IPS-18c (cell line): ENCODE measurements around the gene TMEM258.

Experiments
- H3K4me3 ChIP-seq: 2 replicates; pipeline ENCODE4 v1.7.0; 2013; ENCODE audit warnings: low read depth, mild to moderate bottlenecking, low read length, moderate library complexity; ENCODE audit not compliant: insufficient read depth
- H3K9me3 ChIP-seq: one replicate; pipeline ENCODE4 v1.6.1; 2013; ENCODE audit warnings: mild to moderate bottlenecking, low read length, moderate library complexity; ENCODE audit not compliant: control insufficient read depth, insufficient read depth

Gene TMEM258

DNA sequence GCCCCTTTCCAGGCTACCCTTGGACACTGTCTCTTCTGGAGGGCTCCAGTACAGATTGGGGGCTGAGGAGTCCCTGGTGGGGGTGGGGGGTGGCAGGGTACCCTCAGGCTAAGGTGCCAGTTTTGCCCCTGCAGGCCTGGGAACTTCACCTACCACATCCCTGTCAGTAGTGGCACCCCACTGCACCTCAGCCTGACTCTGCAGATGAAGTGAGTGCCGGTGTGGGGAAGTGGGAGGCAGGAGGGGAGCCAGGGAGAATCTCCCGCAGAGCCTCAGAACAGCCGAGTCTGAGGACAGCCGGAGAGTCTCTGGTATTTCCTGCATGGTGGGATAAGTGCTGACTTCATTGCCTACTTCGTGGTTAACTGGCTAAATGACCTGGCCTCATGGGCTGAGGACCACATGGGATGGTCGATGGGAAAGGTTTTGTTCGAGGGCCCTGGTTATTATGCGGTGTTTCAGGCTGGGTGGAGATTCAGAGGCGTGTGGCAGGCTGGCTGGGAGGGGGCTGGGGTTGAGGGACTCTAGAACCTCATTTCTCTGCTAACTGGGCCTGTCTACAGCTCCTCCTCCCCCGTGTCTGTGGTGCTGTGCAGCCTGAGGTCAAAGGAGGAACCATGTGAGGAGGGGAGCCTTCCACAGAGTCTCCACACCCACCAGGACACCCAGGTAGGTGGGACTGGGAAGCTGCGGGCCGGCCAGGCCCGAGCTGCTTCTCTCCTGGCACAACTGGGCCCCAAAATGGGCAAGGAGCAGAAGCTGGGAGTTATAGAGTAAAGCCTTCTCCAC, 8.5 kb downstream of the TMEM258 start:
- Histone ChIP-seq H3K9me3 (no peaks in the 10 kb centered on the region), H3K4me3 (no peak overlapping the region)

DNA sequence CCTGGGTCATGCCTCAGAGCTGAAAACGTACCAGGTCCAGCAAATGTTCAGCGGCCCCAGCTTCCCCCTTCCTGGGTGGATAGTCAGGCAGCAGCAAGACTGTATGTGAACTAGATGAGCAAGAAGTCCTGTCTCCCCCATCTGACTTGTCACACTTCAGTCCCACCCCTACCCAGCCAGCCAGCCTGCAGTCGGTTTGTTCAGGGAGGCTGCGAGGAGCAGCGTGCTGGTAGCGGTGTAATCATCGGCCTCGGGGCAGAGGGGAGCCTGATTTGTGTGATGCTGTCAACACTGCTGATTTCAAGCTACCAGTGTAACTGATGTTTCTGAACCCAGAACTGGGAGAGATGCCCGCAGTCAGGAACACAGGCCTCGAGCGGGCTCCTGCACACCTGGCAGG, 9.6 kb downstream of the TMEM258 start:
- Histone ChIP-seq H3K9me3 (no peaks in the 10 kb centered on the region), H3K4me3 (no peak overlapping the region)

DNA sequence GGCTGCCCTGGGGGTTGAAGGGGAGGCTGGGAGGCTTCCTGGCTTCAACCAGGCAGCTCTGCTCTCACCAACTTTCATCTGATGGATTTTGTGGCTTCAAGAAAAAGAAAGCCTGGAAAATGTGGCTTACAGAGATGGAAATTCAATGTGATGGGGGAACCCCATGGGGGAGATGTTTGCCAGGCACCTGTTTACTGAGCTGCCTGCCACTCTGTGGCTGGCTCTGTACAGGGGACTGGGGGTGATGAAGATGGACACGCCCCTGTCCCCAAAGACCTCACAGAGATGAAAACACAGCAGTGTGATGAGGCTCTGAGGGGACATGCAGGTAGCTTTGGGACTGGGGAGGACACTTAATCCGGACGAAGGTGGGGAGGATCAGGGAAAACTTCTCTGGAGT, 10.1 kb downstream of the TMEM258 start:
- no peaks in the 10 kb centered on the region for H3K9me3 ChIP-seq
- no peak overlapping the region for H3K4me3 ChIP-seq

DNA sequence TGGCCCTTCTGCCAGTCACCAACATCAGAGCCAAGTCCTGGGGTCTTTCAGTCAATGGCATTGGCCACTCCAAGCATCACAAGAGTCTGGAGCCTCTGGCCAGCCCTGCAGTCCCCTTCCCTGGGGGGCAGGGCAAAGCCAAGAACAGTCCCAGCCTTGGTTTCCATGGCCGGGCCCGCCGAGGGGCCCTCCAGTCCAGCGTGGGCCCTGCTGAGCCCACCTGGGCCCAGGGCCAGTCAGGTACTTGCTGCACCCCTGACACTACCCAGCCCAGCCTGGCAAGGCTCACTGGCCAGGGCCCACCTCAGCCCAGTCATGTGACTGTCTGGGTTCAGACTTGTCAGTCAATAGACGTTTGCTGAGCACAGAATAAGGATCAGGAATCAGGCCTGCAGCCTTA, 10.8 kb downstream of the TMEM258 start:
- Histone ChIP-seq H3K9me3 (no peaks in the 10 kb centered on the region), H3K4me3 (no peak overlapping the region)

DNA sequence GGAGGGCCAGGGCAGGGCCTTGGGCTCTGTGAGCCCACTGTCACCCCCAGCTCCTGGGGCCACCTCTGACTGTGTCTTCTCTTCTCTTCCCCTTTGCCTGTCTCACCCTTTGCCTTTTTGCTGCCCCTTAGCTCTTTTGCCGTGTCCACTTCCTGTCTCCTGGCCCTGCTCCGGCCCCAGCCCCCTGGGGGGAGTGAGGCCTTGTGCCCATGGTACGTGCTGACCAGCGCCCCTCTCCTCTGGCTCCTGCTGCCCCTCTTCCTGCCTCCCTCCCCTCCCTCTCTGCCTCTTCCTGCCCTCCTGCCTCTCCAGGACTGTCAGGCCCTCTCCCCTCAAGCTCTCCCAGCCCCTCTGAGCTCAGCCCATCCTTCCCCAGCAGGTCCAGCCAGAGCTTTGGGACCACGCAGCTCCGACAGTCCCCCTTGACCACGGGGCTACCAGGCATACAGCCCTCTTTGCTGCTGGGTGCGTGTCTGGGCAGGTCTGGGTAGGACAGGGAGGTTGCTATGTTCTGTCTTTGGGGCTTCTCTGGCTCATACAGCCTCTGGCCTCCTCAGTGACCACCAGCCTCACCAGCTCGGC, 11.7 kb downstream of the TMEM258 start:
- Histone ChIP-seq H3K9me3 (no peaks in the 10 kb centered on the region), H3K4me3 (no peak overlapping the region)

DNA sequence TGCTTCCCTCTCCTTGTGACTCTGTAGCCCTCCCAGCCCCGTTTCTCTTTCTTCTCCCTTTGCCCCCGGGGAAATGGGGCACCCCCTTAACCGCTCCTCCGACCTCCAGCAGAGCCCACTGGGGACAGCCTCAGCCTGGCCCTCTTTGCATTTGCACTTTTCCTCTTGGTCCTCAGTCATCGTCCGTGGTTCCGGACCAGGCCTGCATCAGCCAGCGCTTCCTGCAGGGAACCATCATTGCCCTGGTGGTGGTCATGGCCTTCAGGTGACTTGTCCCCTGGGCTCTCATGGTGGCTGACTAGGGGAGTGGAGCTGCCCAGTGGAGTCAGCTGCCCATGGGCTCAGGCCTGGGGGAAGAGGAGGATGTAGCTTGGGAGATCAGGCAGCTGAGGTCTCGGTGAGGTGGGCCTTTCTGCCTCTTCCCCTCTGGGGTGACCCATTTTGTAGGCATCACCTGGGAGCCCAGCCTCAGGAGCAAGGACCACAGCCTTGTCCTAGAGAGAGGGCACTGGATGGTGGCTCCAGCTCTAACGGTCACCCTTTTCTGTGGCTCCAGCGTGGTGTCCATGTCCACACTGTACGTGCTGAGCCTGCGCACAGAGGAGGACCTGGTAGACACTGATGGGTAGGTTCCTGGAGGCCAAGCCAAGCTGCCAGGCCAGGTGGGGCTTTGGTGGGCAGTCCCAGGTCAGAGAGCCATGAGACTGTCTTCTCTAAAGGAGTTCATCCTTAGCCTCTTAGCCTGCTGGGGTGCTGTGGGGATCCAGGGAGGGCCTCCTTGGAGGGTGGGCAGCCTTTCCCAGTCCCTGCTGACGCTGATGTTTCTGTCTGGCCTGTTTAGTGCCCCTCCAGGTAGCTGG, 12.5 kb downstream of the TMEM258 start:
- Histone ChIP-seq H3K4me3 (no peak overlapping the region; the same call in 1 of the 2 replicates), H3K9me3 (no peaks in the 10 kb centered on the region)

DNA sequence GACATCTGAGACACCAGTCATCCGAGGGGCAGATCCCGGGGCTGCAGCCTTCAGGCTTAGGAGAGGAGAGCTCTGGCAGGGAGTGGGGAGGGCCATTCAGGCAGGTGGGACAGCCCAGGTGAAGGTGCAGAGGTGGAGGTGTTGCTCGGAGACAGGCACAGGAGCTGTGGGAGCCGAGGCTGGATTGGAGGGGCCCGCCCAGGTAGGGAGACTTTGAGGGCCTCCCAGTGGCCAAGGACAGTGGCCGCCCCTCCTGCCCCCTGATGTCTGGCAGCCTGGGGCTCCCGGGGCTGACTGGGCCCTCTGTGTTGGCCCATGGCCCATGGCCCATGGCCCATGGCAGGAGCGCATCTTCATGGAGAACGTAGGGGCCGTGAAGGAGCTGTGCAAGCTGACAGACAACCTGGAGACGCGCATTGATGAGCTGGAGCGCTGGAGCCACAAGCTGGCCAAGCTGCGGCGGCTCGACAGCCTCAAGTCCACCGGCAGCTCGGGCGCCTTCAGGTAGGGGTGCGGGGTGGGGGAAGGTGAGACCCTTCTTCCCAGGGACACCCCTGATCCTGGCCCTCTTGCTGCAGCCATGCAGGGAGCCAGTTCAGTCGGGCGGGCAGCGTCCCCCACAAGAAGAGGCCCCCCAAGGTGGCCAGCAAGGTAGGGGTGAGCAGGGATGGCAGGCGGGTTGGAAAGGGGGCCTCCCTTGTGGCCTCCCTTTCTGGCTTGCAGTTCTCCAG, 13.3 kb downstream of the TMEM258 start:
- Histone ChIP-seq H3K4me3 (no peak overlapping the region), H3K9me3 (no peaks in the 10 kb centered on the region)

DNA sequence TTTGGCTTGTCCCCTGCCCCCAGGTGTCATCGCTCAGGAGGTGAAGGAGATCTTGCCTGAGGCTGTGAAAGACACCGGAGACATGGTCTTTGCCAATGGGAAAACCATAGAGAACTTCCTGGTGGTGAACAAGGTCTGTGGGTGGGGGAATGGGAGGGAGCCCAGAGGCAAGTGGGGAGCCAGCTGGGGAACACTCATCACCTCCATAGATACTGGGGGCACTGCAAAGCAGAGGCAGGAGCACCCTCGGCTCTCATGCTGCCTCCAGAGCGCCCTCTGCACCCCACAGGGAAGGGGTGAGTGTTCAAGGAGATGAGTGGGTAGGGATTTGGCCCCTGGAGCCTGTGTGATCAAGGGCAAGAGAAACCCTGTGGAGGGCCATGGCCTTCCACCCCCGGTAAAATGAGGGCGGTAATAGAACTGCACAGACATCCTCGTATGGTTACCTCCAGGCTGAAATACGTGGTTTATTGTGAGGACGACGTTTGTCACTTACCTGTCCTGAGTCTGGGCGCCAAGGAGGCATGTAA, 14.0 kb downstream of the TMEM258 start:
- Histone ChIP-seq H3K4me3 (no peak overlapping the region), H3K9me3 (no peaks in the 10 kb centered on the region)

DNA sequence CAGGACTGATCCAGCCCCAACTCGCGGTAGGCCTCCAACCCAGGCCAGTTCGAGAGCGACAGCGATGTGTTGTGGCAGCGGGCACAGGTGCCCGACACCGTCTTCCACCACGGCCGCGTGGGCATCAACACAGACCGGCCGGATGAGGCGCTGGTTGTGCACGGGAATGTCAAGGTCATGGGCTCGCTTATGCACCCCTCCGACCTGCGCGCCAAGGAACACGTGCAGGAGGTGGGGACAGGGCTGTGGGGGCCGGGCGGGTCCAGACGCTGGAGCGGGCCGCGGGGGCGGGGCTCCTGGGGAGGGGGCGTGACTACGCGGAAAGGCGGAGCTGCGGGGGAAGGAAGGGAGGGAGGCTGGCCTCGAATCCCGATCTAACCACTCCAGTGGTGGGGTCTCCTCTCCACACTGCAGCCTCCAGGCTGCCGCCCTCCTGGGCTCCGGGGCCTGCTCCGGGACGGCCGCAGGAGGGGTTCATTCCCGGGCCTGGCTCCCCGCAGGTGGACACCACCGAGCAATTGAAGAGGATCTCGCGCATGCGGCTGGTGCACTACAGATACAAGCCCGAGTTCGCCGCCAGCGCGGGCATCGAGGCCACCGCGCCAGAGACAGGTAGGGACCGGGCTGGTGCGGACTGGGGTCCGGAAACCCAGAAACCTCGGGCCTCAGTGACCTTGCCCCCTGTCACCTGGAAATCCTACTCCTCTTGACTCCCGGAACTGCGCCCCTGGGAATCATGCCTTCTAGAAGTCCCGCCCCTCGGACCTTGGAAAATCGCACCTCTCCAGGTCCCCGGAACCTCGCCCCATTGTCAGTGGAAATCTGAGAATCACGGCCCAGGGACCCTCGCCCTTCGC, 14.9 kb downstream of the TMEM258 start:
- Histone ChIP-seq H3K9me3 (no peaks in the 10 kb centered on the region), H3K4me3 (no peak overlapping the region)

DNA sequence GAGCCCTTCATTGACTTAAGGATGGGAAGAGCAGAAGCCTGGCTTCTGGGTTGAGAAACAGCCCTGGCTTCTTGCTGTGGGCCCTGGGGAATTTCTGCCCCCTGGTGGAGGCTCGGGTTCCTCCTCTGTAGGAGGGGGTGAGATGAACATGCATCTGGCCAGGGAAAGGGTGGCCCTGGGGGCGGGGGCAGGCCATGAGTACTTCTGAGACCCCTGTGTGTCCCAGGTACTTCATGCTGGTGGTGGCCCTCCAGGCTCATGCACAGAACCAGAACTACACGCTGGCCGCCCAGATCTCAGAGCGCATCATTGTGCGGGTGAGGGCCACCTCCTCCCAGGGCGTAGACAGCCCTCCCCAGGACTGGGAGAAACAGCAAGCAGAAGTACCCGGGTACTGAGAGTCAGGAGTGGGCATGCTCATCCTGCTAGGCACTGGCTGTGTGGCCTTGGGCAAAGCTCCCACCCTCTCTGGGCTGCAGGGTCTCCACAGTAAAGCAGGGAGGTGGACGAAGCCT, 15.8 kb downstream of the TMEM258 start:
- Histone ChIP-seq H3K4me3 (no peak overlapping the region), H3K9me3 (no peaks in the 10 kb centered on the region)

DNA sequence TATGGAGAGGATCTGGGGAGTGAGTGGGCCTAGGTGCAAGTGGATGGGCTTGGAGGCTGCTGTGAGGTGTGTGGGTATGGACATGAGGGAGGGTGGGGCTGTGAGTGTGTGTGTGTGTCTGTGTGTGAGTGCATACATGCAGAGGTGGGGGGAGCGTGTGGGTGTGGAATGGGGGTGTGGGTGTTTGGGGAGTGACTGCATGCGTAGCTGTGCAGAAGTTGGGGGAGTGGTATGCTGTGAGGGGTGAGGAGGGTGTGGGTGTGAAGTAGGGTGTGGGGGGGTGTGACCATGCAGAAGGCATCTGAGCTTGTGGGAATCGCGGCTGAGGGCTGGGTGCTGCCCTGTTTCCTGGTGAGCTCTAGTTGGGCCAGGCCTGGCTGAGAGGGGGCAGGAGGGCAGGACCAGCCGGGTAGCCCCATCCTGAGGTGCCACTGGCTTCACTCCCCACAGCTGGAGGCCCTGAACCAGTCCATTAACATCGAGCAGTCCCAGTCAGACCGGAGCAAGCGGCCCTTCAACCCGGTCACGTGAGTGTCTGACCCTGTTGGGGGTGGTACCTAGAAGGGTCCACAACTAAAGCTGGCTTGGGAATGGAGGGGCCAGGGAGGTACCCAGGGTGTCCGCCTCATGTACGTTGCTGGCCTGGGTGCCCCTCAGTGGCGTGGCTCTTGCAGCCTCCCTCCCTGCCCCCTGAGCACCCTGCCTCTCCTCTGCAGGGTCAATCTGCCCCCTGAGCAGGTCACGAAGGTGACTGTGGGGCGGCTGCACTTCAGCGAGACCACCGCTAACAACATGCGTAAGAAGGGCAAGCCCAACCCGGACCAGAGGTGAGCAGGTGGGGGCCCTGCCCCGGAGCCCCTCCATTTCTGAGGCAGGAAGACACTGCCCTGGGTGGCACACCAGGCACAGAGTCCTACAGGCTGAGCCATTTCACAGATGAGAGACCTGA, 16.5 kb downstream of the TMEM258 start:
- Histone ChIP-seq H3K4me3 (no peak overlapping the region; the same call in 1 of the 2 replicates), H3K9me3 (no peaks in the 10 kb centered on the region)

DNA sequence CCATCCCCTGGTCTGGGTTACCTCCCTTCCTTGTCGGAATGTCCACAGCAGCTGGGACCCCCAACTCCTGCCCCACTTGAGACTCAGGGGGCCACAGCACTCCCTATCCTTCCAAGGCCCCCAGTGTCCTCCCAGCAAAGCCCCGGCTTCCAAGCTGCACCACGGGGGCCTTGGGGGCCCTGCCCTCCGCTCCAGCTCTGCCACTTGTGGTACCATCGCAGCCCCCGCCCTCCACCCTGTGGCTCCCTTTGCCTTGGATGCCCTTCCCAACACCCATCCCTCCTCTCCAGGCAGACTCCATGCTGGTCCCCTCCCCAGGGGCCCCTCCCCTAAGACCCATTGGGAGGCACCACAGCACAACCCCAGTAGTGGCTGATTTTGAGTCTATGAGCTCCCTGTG, 17.3 kb downstream of the TMEM258 start:
- H3K4me3 ChIP-seq: no peak overlapping the region

DNA sequence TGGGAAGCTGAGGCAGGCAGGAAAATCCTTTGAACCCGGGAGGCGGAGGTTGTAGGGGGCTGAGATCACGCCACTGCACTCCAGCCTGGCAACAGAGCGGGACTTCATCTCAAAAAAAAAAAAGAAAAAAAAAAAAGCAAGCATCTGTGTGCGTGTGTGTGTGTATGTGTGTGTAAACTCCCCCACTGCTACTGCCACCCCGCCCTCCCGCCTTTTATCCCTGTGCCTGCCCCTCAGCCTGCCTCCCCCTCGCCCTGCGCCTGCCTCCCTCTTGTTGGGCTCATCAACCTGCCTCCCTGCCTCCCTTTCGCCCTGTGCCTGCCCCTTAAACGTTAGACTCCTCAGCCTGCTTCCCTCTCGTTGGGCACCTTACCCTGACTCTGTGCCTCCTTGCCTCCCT, 18.0 kb downstream of the TMEM258 start:
- Histone ChIP-seq H3K9me3 (no peaks in the 10 kb centered on the region), H3K4me3 (no peak overlapping the region)

More for the DNA sequence above, 17.3 kb downstream of the TMEM258 start:
- no peaks in the 10 kb centered on the region for H3K9me3 ChIP-seq

DNA sequence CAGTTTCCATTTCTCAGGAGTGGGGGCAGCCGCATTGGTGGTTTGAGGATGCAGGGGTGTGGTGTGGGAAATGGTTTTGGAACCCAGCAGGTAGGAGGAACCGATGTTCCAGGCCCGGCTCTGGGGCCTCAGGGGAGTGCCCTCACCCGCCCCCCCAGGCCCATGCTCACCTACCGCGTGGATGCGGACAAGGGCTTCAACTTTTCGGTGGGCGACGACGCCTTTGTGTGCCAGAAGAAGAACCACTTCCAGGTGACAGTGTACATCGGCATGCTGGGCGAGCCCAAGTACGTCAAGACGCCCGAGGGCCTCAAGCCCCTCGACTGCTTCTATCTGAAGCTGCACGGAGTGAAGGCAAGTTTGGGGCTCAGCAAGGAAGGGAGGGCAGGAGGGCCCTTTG, 18.6 kb downstream of the TMEM258 start:
- H3K9me3 ChIP-seq: no peaks in the 10 kb centered on the region
- H3K4me3 ChIP-seq: no peak overlapping the region

DNA sequence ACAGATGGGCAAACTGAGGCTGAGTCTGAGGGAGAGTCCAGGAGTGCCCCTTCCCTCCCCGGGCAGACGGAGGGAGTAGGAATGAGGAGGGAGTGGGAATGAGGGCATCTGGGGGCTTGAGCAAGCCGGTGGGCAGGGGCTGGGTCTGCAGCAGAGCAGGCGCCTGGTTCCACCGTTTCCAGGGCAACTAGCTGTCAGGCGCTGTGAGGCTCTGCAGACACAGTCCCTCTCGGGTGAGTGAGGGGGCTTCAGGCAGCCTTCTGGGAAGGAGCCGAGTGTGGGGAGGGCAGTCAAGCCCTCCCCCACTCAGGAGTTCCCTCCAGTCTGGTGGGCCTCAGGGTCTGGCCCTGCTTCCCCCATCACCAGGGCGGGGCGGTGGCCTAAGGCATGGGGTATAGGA, 19.0 kb downstream of the TMEM258 start:
- no peaks in the 10 kb centered on the region for H3K9me3 ChIP-seq
- H3K4me3 ChIP-seq: no peak overlapping the region
